ENCODE results near the gene CELF3. TPM values are rescaled to one million over a fixed set of nuclear protein-coding genes. Genes with fewer than 3 reads are reported as not detected.

The CELF3 gene
- total RNA-seq = 21.7 and 22.0 TPM in 2 replicates
- long read RNA-seq = 0 reads

- no peaks in the 10 kb centered on the region for H3K36me3 Mint-ChIP-seq (ENCODE audit: low read depth)
- peaks cover 51% of the 10 kb centered on the region for H3K4me1 Mint-ChIP-seq
- peak; percentile 46 for DNase-seq (ENCODE audit: low read depth, low spot score)
- peak within 1 kb of the TSS; percentile 89 for H3K4me3 Mint-ChIP-seq
- H3K27me3 Mint-ChIP-seq (ENCODE audit: low read depth) = peaks cover 61% of the 10 kb centered on the region
- peak within 1 kb of the TSS; percentile 90 for H3K27ac Mint-ChIP-seq (ENCODE audit: unreplicated experiment)
- H3K9me3 Mint-ChIP-seq = no peaks in the 10 kb centered on the region
- no peak for TF ChIP-seq CTCF (conservative IDR thresholded peaks at IDR 0.05)
Observed at GRCh38 chr1:151716771-151717631, at the start of gene CELF3. TSS of gene CELF3 (minus strand) at chr1:151716803. CDS start at chr1:151716020, 783 bp downstream.

GRCh38 chr1:151763990-151764389 lies 47.4 kb upstream of the CELF3 start:
- no peak for DNase-seq (ENCODE audit: low read depth, low spot score)
- TF ChIP-seq CTCF (conservative IDR thresholded peaks at IDR 0.05) = no peak

GRCh38 chr1:151762941-151763921 lies 46.6 kb upstream of the CELF3 start, which contains the start of gene MRPL9:
TSS of gene MRPL9 (minus strand) at chr1:151763496. CDS start at chr1:151763479, 17 bp downstream.
- TF ChIP-seq CTCF (conservative IDR thresholded peaks at IDR 0.05) = peak; percentile 29
- peak within 1 kb of the TSS; percentile 83 for H3K27ac Mint-ChIP-seq (ENCODE audit: unreplicated experiment)
- no peaks in the 10 kb centered on the region for H3K9me3 Mint-ChIP-seq
- DNase-seq (ENCODE audit: low read depth, low spot score) = peak; percentile 77
- H3K4me3 Mint-ChIP-seq = peak within 1 kb of the TSS; percentile 88
- H3K36me3 Mint-ChIP-seq (ENCODE audit: low read depth) = peaks cover 12% of the 10 kb centered on the region
- peaks cover 20% of the 10 kb centered on the region for H3K4me1 Mint-ChIP-seq
- no peaks in the 10 kb centered on the region for H3K27me3 Mint-ChIP-seq (ENCODE audit: low read depth)

More at GRCh38 chr1:151763990-151764389, 47.4 kb upstream of the CELF3 start:
- Mint-ChIP-seq H3K4me1 (peaks cover 20% of the 10 kb centered on the region), H3K27me3 (ENCODE audit: low read depth) (no peaks in the 10 kb centered on the region), H3K4me3 (peak overlapping the region; percentile 88), H3K27ac (ENCODE audit: unreplicated experiment) (peak overlapping the region; percentile 83), H3K9me3 (no peaks in the 10 kb centered on the region), H3K36me3 (ENCODE audit: low read depth) (peaks cover 12% of the 10 kb centered on the region)

GRCh38 chr1:151760597-151761385 lies 44.2 kb upstream of the CELF3 start:
- Mint-ChIP-seq H3K27ac (ENCODE audit: unreplicated experiment) (no peak overlapping the region), H3K4me1 (peaks cover 20% of the 10 kb centered on the region), H3K4me3 (peak overlapping the region; percentile 87), H3K27me3 (ENCODE audit: low read depth) (no peaks in the 10 kb centered on the region), H3K36me3 (ENCODE audit: low read depth) (peaks cover 15% of the 10 kb centered on the region), H3K9me3 (no peaks in the 10 kb centered on the region)
- TF ChIP-seq CTCF (conservative IDR thresholded peaks at IDR 0.05) = no peak
- no peak for DNase-seq (ENCODE audit: low read depth, low spot score)

Data from neural crest cell (in vitro differentiated cells).